ENCODE data around the gene IL36A. TPM values are rescaled to one million over a fixed set of nuclear protein-coding genes. Genes with fewer than 3 reads are reported as not detected.

IL36A gene
- total and polyA plus RNA-seq, 9 of the 15 experiments (the other 6 are each of a cell fraction or from before 2014, with no cell fraction given), result not detected

DNA sequence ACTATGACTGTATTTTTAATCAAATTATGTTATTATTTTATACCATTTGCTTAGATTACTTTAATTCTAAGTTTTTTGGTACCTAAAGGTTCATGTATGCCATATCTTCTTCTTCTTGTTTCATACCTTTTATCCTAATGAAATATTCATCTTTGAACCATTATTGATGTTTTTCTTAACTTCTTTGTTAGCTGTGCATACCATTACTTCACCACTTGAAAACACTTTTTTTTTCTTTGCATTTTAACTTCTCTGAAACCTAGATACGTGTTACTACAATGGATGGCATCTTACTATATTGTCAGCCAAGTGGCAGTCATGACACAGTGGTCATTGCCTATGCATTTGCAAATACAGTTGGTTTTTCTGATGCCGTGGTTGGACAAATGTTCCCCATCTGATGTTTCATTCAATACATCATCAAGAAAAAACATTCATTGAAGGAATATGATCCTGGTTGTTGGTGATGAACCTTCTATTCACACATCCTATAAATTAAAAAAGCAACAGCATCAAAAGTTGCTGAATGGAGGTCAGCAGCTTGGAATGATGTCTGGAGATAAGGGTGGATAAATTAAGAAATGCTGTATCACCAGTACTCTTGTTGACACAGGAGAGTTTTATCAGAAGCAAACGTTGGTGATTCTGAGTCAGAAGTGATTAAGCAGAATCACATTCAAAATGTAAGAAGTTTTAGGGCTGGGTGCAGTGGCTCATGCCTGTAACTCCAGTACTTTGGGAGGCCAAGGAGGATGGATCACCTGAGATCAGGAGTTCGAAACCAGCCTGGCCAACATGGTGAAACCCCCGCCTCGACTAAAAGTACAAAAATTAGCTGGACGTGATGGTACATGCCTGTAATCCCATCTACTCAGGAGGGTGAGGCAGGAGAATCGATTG, 7.4 kb downstream of the IL36A start (continued):
- TF ChIP-seq, protein P1, sequence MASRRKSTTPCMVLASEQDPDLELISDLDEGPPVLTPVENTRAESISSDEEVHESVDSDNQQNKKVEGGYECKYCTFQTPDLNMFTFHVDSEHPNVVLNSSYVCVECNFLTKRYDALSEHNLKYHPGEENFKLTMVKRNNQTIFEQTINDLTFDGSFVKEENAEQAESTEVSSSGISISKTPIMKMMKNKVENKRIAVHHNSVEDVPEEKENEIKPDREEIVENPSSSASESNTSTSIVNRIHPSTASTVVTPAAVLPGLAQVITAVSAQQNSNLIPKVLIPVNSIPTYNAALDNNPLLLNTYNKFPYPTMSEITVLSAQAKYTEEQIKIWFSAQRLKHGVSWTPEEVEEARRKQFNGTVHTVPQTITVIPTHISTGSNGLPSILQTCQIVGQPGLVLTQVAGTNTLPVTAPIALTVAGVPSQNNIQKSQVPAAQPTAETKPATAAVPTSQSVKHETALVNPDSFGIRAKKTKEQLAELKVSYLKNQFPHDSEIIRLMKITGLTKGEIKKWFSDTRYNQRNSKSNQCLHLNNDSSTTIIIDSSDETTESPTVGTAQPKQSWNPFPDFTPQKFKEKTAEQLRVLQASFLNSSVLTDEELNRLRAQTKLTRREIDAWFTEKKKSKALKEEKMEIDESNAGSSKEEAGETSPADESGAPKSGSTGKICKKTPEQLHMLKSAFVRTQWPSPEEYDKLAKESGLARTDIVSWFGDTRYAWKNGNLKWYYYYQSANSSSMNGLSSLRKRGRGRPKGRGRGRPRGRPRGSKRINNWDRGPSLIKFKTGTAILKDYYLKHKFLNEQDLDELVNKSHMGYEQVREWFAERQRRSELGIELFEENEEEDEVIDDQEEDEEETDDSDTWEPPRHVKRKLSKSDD (conservative IDR thresholded peaks at IDR 0.05; ENCODE audit: low read length), result no peak
- TF ChIP-seq HDAC8 (tag; IDR thresholded peaks at IDR 0.05), result no peak
- TF ChIP-seq, protein P2, sequence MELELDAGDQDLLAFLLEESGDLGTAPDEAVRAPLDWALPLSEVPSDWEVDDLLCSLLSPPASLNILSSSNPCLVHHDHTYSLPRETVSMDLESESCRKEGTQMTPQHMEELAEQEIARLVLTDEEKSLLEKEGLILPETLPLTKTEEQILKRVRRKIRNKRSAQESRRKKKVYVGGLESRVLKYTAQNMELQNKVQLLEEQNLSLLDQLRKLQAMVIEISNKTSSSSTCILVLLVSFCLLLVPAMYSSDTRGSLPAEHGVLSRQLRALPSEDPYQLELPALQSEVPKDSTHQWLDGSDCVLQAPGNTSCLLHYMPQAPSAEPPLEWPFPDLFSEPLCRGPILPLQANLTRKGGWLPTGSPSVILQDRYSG (tag; conservative IDR thresholded peaks at IDR 0.05; ENCODE audit: low read depth), result no peak
- TF ChIP-seq SAP30 (IDR thresholded peaks at IDR 0.05; ENCODE audit: borderline replicate concordance, insufficient read depth, low read depth, low read length, poor library complexity, severe bottlenecking), result no peak
- no peak for TF ChIP-seq XRCC4 (IDR thresholded peaks at IDR 0.05; ENCODE audit: extremely low read depth, insufficient read depth, insufficient read length)
- TF ChIP-seq SMAD1 (IDR thresholded peaks at IDR 0.05; ENCODE audit: low read depth, low read length, partially characterized antibody), result peak; percentile 54
- TF ChIP-seq, protein P3, sequence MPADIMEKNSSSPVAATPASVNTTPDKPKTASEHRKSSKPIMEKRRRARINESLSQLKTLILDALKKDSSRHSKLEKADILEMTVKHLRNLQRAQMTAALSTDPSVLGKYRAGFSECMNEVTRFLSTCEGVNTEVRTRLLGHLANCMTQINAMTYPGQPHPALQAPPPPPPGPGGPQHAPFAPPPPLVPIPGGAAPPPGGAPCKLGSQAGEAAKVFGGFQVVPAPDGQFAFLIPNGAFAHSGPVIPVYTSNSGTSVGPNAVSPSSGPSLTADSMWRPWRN (IDR thresholded peaks at IDR 0.05; ENCODE audit: low read depth), result peak; percentile 67; the same call in 1 of the 2 replicates
- peak; percentile 89 for TF ChIP-seq MEF2A (IDR thresholded peaks at IDR 0.05; ENCODE audit: control insufficient read depth, low read depth, low read length)
- TF ChIP-seq, protein P4, sequence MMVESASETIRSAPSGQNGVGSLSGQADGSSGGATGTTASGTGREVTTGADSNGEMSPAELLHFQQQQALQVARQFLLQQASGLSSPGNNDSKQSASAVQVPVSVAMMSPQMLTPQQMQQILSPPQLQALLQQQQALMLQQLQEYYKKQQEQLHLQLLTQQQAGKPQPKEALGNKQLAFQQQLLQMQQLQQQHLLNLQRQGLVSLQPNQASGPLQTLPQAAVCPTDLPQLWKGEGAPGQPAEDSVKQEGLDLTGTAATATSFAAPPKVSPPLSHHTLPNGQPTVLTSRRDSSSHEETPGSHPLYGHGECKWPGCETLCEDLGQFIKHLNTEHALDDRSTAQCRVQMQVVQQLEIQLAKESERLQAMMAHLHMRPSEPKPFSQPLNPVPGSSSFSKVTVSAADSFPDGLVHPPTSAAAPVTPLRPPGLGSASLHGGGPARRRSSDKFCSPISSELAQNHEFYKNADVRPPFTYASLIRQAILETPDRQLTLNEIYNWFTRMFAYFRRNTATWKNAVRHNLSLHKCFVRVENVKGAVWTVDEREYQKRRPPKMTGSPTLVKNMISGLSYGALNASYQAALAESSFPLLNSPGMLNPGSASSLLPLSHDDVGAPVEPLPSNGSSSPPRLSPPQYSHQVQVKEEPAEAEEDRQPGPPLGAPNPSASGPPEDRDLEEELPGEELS (CRISPR knock-in tag; IDR thresholded peaks at IDR 0.05; ENCODE audit: borderline replicate concordance), result no peak
- no peak for TF ChIP-seq SAFB2 (IDR thresholded peaks at IDR 0.05; ENCODE audit: borderline replicate concordance, low read depth, low read length, severe bottlenecking)
- TF ChIP-seq CEBPG (CRISPR knock-in tag; IDR thresholded peaks at IDR 0.05), result no peak
- TF ChIP-seq CEBPG (tag; conservative IDR thresholded peaks at IDR 0.05 in 1 of 2, IDR thresholded peaks at IDR 0.05 in 1 of 2), result 0 out of 4 replicates have a peak, but pooled peaks of 1 of the 2 experiments have one; percentile 36
- peak; percentile 17 for TF ChIP-seq BDP1 (IDR thresholded peaks at IDR 0.05; ENCODE audit: insufficient read depth, insufficient read length)
- no peak for TF ChIP-seq NFIX (CRISPR knock-in tag; IDR thresholded peaks at IDR 0.05; ENCODE audit: low read depth)
- TF ChIP-seq FOXP1 (CRISPR knock-in tag; IDR thresholded peaks at IDR 0.05), result no peak
- peak; percentile 71 for TF ChIP-seq BCOR (IDR thresholded peaks at IDR 0.05)
- no peak for TF ChIP-seq CHD1 (IDR thresholded peaks at IDR 0.05; ENCODE audit: low read length)
- peak; percentile 82 to 86 for TF ChIP-seq NCOA2 (IDR thresholded peaks at IDR 0.05; ENCODE audit: partially characterized antibody in 2 of 2)
- TF ChIP-seq ZNF184 (CRISPR knock-in tag; IDR thresholded peaks at IDR 0.05), result no peak
